ENCODE results near the gene VKORC1. TPM values are rescaled to one million over a fixed set of nuclear protein-coding genes. Genes with fewer than 3 reads are reported as not detected.

VKORC1 gene
- total RNA-seq, 4 donors from 2014 or later, result 85.6 to 128 (median 99.3) TPM

- no peak for TF ChIP-seq CTCF (IDR thresholded peaks at IDR 0.05)
- ATAC-seq (ENCODE audit: low FRiP score) (peak; percentile 95), DNase-seq (ENCODE audit: low spot score) (peak; percentile 97)
Observed at GRCh38 chr16:31117384-31118222, 23.0 kb upstream of the VKORC1 start, which contains the start of gene KAT8. Gene KAT8 (plus strand): TSS chr16:31117664. CDS start chr16:31117682, 18 bp downstream.

- no peak for ATAC-seq (ENCODE audit: low FRiP score)
- DNase-seq (ENCODE audit: low spot score), result no peak
- no peak for TF ChIP-seq CTCF (IDR thresholded peaks at IDR 0.05)
Observed at GRCh38 chr16:31114468-31114867, 19.9 kb upstream of the VKORC1 start.

GRCh38 chr16:31113121-31114120 is 18.8 kb upstream of the VKORC1 start:
- DNase-seq (ENCODE audit: low spot score), result no peak
- no peak for TF ChIP-seq CTCF (IDR thresholded peaks at IDR 0.05)
- ATAC-seq (ENCODE audit: low FRiP score), result no peak

- TF ChIP-seq CTCF (IDR thresholded peaks at IDR 0.05), result no peak
- DNase-seq (ENCODE audit: low spot score) (no peak), ATAC-seq (ENCODE audit: low FRiP score) (no peak)
Observed at GRCh38 chr16:31112711-31113110, 18.1 kb upstream of the VKORC1 start.

GRCh38 chr16:31111881-31112466 is 17.4 kb upstream of the VKORC1 start:
- no peak for TF ChIP-seq CTCF (IDR thresholded peaks at IDR 0.05)
- no peak for ATAC-seq (ENCODE audit: low FRiP score)
- DNase-seq (ENCODE audit: low spot score), result no peak

- TF ChIP-seq CTCF (IDR thresholded peaks at IDR 0.05), result no peak
- ATAC-seq (ENCODE audit: low FRiP score) (no peak), DNase-seq (ENCODE audit: low spot score) (no peak)
Observed at GRCh38 chr16:31110106-31111034, 15.8 kb upstream of the VKORC1 start.

Data from omental fat pad (tissue), 4 donors.